VCaP (cell line): Measurements from ENCODE around the gene BTBD6.
"Not testable (repeated sequence)": the region's sequence is repeated elsewhere in the genome, so short reads cannot be mapped to it uniquely, and the experiment has no call there.

Source experiments
- H3K27ac ChIP-seq: fragments of 450-650 bp; 2 replicates; pipeline ENCODE4 v1.5.1; 2017
- TF ChIP-seq, protein P1 (sequence below): fragments of 450-650 bp; conservative IDR thresholded peaks from 2 replicates; pipeline ENCODE4 v1.5.1; 2017; ENCODE audit warnings: mild to moderate bottlenecking, moderate library complexity

BTBD6 gene

DNA sequence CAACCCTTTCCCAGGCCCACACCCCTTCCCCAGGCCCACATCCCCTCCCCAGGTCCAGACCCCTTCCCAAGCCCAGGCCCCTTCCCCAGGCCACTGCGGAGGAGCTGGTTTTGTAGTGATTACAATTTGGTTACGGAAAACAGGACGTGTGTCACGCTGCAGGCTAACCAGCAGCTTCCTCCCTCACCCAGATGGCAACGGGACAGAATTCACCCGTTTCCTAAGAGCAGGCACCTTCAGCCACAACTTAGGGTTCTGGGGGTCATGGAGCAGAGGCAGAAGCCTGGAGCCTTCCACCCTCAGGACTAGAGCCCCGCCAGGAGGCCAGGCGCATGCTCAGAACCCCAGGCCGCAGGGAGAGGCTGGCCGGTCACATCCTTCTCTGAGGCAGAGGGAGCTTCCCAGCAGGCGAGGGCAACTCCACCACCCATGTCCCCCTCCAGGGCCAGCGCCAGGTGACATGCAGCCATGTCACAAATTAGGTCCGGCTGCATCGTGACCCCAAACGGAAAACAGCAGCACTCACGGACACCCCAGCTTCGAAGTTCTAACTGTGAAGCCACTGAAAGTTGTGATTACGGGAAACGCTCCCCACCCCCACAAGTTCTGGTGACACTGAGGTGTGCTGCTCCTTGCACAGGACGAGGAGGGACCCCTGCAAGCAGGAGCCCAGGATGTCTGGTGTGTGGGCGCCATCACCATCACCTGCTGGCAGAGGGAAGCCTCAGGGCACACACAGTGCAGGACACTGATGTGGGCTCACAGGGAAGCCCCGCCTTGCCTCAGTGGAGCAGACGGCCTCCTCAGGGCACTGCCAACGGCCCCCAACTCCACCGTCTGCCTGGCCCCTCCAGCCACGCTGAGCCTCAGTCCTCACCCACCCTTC, 44.7 kb downstream of the BTBD6 start:
- TF ChIP-seq, protein P1, sequence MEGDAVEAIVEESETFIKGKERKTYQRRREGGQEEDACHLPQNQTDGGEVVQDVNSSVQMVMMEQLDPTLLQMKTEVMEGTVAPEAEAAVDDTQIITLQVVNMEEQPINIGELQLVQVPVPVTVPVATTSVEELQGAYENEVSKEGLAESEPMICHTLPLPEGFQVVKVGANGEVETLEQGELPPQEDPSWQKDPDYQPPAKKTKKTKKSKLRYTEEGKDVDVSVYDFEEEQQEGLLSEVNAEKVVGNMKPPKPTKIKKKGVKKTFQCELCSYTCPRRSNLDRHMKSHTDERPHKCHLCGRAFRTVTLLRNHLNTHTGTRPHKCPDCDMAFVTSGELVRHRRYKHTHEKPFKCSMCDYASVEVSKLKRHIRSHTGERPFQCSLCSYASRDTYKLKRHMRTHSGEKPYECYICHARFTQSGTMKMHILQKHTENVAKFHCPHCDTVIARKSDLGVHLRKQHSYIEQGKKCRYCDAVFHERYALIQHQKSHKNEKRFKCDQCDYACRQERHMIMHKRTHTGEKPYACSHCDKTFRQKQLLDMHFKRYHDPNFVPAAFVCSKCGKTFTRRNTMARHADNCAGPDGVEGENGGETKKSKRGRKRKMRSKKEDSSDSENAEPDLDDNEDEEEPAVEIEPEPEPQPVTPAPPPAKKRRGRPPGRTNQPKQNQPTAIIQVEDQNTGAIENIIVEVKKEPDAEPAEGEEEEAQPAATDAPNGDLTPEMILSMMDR, result no peak
- no peak overlapping the region for H3K27ac ChIP-seq

GRCh38 chr14:105294142-105294597, 45.8 kb downstream of the BTBD6 start:
- TF ChIP-seq, protein P1, result no peak
- no peak overlapping the region for H3K27ac ChIP-seq

GRCh38 chr14:105297311-105297710, 49.0 kb downstream of the BTBD6 start:
- H3K27ac ChIP-seq, result not testable (repeated sequence)

GRCh38 chr14:105299654-105300541, 51.6 kb downstream of the BTBD6 start:
- H3K27ac ChIP-seq, result peak overlapping the region; percentile 91

More at GRCh38 chr14:105299654-105300541, 51.6 kb downstream of the BTBD6 start:
- TF ChIP-seq, protein P1, result no peak
